Peyer's patch (tissue), 4 donors: Measurements from ENCODE around the gene FANCB.

ENCODE experiments used
- POLR2A ChIP-seq, 2 donors: fragments of 450-650 bp; IDR thresholded peaks; one replicate each; pipeline ENCODE4 v1.5.1; 2017; ENCODE audit warnings: antibody characterized with exemption in 2 of 2, mild to moderate bottlenecking in 2 of 2, moderate library complexity in 2 of 2
- TF ChIP-seq, protein P1 (sequence below), 6 experiments: fragments of 450-650 bp in 4 of 6; fragments of 200-600 bp in 2 of 6; sonication (generic) in 1 of 6; IDR thresholded peaks; one replicate each; pipeline ENCODE4 v1.5.1; 2017 to 2019; ENCODE audit warnings: antibody characterized with exemption in 6 of 6, mild to moderate bottlenecking in 3 of 6, moderate library complexity in 1 of 6

DNA sequence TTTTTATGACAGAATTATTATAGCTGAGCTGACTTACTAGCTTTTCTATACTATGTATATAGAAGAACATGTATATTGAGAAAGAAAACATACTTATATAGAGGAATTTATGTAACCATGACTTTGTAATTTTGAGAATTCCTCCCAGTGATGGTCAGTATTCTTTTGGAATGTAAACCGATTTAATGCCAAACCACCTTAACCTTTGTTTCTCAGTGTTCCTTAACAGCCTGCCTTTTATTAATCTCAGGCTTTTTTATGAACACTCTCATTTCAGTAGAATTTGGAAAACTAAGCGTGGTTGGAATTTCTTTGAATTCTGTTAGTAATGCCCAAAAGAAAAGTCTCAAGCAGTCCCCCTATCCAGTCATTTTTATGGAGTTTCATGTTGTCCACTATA, 47.3 kb upstream of the FANCB start:
- TF ChIP-seq POLR2A (IDR thresholded peaks at IDR 0.05), result no peak
- TF ChIP-seq, protein P1, sequence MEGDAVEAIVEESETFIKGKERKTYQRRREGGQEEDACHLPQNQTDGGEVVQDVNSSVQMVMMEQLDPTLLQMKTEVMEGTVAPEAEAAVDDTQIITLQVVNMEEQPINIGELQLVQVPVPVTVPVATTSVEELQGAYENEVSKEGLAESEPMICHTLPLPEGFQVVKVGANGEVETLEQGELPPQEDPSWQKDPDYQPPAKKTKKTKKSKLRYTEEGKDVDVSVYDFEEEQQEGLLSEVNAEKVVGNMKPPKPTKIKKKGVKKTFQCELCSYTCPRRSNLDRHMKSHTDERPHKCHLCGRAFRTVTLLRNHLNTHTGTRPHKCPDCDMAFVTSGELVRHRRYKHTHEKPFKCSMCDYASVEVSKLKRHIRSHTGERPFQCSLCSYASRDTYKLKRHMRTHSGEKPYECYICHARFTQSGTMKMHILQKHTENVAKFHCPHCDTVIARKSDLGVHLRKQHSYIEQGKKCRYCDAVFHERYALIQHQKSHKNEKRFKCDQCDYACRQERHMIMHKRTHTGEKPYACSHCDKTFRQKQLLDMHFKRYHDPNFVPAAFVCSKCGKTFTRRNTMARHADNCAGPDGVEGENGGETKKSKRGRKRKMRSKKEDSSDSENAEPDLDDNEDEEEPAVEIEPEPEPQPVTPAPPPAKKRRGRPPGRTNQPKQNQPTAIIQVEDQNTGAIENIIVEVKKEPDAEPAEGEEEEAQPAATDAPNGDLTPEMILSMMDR (IDR thresholded peaks at IDR 0.05), result no peak
